Measurements from ENCODE around the gene ZNF512B. TPM values are rescaled to one million over a fixed set of nuclear protein-coding genes. Genes with fewer than 3 reads are reported as not detected.
A peak's percentile ranks its signal among the peaks of the same experiment; 100 is the strongest.

ZNF512B gene
- total RNA-seq, 1 experiment from 2014 or later, result 10.3 TPM

DNA sequence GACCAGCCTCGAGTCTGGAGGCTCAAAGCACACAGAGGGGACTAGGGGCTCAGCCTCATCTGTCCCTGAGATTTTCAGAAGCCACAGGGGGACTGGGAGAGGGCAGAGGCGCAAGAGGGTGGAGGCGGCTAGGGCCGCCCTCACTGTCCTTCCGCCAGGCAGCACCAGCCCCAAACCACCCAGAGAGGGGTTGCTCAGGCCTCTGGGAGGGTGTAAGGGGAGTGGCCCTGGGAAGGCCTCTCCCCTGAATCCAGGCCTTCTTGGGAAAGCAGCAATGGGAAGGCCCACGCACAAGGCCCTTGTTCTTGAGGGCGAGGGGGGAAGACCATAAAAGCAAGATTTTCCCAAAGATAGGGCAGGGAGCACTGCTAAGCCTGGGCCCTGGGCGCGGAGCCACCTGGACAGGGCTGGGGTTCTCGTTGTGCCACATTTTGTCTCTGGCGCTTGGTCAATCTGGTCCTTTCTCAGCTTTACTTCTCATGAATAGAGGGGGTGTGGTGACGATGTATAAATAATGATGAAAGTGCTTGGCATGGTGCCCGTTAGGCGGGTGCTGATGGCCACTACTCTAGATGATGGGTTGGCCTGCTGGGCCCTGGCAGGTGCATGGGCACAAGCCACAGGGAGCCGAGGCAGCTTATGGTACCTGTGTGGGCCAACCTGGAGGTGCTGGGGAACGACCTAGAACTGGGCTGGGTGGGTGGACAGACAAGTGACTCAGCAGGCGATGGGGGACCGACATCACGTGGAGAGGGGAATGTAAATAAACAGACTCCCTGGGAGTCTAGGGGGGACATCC, 4.9 kb upstream of the ZNF512B start:
- Histone ChIP-seq H3K9ac (ENCODE audit: low read length) (no peak overlapping the region; the same call in 1 of the 2 replicates), H3K27me3 (ENCODE audit: insufficient read depth, low read length) (no peaks in the 10 kb centered on the region), H3K4me3 (replicated peaks in 1 of 2; ENCODE audit: low read depth in 1 of 2, low read length in 2 of 2) (no peak overlapping the region), H2AFZ (ENCODE audit: low read depth, low read length, poor library complexity, severe bottlenecking) (no peak overlapping the region), H3K79me2 (ENCODE audit: insufficient read depth, low read length) (no peaks in the 10 kb centered on the region), H3K4me2 (ENCODE audit: low read length) (peak overlapping the region; percentile 94; the same call in 1 of the 2 replicates), H3K4me1 (ENCODE audit: control insufficient read depth in 1 of 2, insufficient read depth in 2 of 2, low read length in 2 of 2) (peaks cover 17 to 50% of the 10 kb centered on the region in 2 experiments), H3K9me2 (ENCODE audit: insufficient read depth) (no peaks in the 10 kb centered on the region), H3K36me3 (ENCODE audit: control insufficient read depth in 1 of 2, insufficient read depth in 2 of 2, low read length in 2 of 2) (no peaks in the 10 kb centered on the region), H4K20me1 (ENCODE audit: insufficient read depth) (no peaks in the 10 kb centered on the region), H3K27ac (ENCODE audit: low read depth, low read length) (peak overlapping the region; percentile 31; the same call in 1 of the 2 replicates), H3K9me3 (ENCODE audit: control insufficient read depth in 1 of 2, insufficient read depth in 1 of 2, low read depth in 1 of 2, low read length in 2 of 2) (no peaks in the 10 kb centered on the region)
- intact Hi-C loops (cut with micrococcal nuclease), result loop anchor here (1.0 to 10.0 kb wide), 4 partner anchors 110 to 436 kb away; partner anchors contain the start of genes ABHD16B, ARFRP1 and TPD52L2
- TF ChIP-seq, protein P1, sequence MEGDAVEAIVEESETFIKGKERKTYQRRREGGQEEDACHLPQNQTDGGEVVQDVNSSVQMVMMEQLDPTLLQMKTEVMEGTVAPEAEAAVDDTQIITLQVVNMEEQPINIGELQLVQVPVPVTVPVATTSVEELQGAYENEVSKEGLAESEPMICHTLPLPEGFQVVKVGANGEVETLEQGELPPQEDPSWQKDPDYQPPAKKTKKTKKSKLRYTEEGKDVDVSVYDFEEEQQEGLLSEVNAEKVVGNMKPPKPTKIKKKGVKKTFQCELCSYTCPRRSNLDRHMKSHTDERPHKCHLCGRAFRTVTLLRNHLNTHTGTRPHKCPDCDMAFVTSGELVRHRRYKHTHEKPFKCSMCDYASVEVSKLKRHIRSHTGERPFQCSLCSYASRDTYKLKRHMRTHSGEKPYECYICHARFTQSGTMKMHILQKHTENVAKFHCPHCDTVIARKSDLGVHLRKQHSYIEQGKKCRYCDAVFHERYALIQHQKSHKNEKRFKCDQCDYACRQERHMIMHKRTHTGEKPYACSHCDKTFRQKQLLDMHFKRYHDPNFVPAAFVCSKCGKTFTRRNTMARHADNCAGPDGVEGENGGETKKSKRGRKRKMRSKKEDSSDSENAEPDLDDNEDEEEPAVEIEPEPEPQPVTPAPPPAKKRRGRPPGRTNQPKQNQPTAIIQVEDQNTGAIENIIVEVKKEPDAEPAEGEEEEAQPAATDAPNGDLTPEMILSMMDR (IDR thresholded peaks at IDR 0.05 in 2 of 3, conservative IDR thresholded peaks at IDR 0.05 in 1 of 3; ENCODE audit: borderline replicate concordance in 1 of 3, insufficient read depth in 1 of 3, low read depth in 2 of 3, low read length in 2 of 3), result no peak
- TF ChIP-seq, protein P2, sequence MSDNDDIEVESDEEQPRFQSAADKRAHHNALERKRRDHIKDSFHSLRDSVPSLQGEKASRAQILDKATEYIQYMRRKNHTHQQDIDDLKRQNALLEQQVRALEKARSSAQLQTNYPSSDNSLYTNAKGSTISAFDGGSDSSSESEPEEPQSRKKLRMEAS (IDR thresholded peaks at IDR 0.05), result no peak
- TF ChIP-seq CEBPB (IDR thresholded peaks at IDR 0.05; ENCODE audit: low read depth) (no peak), RAD21 (IDR thresholded peaks at IDR 0.05; ENCODE audit: low read depth) (no peak), POLR2A (IDR thresholded peaks at IDR 0.05; ENCODE audit: borderline replicate concordance, extremely low read depth, insufficient read depth, insufficient read length) (no peak), ZFX (IDR thresholded peaks at IDR 0.05) (no peak), SIN3A (IDR thresholded peaks at IDR 0.05; ENCODE audit: low read depth) (no peak), EZH2phosphoT487 (IDR thresholded peaks at IDR 0.05; ENCODE audit: borderline replicate concordance) (no peak), JUND (IDR thresholded peaks at IDR 0.05) (no peak), EGR1 (IDR thresholded peaks at IDR 0.05; ENCODE audit: low read depth) (no peak), YY1 (IDR thresholded peaks at IDR 0.05; ENCODE audit: extremely low read depth, insufficient replicate concordance, low read depth, low read length) (no peak), EZH2 (IDR thresholded peaks at IDR 0.05) (no peak), TCF7L2 (IDR thresholded peaks at IDR 0.05; ENCODE audit: borderline replicate concordance, extremely low read depth, insufficient read depth, insufficient read length) (no peak), CBX3 (IDR thresholded peaks at IDR 0.05; ENCODE audit: low read depth) (no peak), FOSL1 (IDR thresholded peaks at IDR 0.05; ENCODE audit: low read depth) (no peak), SP1 (IDR thresholded peaks at IDR 0.05; ENCODE audit: low read depth) (no peak), SRF (IDR thresholded peaks at IDR 0.05; ENCODE audit: low read depth) (no peak), POLR2AphosphoS5 (IDR thresholded peaks at IDR 0.05; ENCODE audit: low read depth, low read length) (no peak)
- TF ChIP-seq, protein P3, sequence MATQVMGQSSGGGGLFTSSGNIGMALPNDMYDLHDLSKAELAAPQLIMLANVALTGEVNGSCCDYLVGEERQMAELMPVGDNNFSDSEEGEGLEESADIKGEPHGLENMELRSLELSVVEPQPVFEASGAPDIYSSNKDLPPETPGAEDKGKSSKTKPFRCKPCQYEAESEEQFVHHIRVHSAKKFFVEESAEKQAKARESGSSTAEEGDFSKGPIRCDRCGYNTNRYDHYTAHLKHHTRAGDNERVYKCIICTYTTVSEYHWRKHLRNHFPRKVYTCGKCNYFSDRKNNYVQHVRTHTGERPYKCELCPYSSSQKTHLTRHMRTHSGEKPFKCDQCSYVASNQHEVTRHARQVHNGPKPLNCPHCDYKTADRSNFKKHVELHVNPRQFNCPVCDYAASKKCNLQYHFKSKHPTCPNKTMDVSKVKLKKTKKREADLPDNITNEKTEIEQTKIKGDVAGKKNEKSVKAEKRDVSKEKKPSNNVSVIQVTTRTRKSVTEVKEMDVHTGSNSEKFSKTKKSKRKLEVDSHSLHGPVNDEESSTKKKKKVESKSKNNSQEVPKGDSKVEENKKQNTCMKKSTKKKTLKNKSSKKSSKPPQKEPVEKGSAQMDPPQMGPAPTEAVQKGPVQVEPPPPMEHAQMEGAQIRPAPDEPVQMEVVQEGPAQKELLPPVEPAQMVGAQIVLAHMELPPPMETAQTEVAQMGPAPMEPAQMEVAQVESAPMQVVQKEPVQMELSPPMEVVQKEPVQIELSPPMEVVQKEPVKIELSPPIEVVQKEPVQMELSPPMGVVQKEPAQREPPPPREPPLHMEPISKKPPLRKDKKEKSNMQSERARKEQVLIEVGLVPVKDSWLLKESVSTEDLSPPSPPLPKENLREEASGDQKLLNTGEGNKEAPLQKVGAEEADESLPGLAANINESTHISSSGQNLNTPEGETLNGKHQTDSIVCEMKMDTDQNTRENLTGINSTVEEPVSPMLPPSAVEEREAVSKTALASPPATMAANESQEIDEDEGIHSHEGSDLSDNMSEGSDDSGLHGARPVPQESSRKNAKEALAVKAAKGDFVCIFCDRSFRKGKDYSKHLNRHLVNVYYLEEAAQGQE (IDR thresholded peaks at IDR 0.05; ENCODE audit: low read depth), result no peak
- TF ChIP-seq, protein P4, sequence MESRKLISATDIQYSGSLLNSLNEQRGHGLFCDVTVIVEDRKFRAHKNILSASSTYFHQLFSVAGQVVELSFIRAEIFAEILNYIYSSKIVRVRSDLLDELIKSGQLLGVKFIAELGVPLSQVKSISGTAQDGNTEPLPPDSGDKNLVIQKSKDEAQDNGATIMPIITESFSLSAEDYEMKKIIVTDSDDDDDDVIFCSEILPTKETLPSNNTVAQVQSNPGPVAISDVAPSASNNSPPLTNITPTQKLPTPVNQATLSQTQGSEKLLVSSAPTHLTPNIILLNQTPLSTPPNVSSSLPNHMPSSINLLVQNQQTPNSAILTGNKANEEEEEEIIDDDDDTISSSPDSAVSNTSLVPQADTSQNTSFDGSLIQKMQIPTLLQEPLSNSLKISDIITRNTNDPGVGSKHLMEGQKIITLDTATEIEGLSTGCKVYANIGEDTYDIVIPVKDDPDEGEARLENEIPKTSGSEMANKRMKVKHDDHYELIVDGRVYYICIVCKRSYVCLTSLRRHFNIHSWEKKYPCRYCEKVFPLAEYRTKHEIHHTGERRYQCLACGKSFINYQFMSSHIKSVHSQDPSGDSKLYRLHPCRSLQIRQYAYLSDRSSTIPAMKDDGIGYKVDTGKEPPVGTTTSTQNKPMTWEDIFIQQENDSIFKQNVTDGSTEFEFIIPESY (IDR thresholded peaks at IDR 0.05; ENCODE audit: extremely low read depth, insufficient replicate concordance, low read length), result no peak
- ATAC-seq, result no peak
- ChIA-PET POLR2A (no interaction called here), CTCF (interaction anchor here (0.6 to 2.1 kb wide), 13 partner anchors 17 to 665 kb away, joined by 3 to 30 read pairs (median 5); partner anchors contain the start of genes ARFRP1, PPDPF, PTK6 and TPD52L2), RAD21 (ENCODE audit: low non-redundant PET in 1 of 2, low total read pairs in 2 of 2, uncharacterized antibody in 2 of 2, unreplicated experiment in 2 of 2) (interaction anchor here in 1 of 2 experiments (1.0 to 1.2 kb wide), 2 partner anchors 189 to 436 kb away, joined by 3 read pairs; no protein-coding TSS in a partner anchor)
- DNase-seq (ENCODE audit: low read depth, low spot score), result no peak
- no TSS peak for BruUV-seq (replicated peaks)

Data from HCT116 (cell line).